ENCODE data around the gene GUCY1A2. TPM values are rescaled to one million over a fixed set of nuclear protein-coding genes. Genes with fewer than 3 reads are reported as not detected.

GUCY1A2 gene
- total and polyA plus RNA-seq, 2 donors (not counting 3 experiments of a cell fraction or from before 2014, with no cell fraction given) = 0.02 to 0.03 TPM

GRCh38 chr11:106728859-106729258 lies 289.4 kb downstream of the GUCY1A2 start:
- Histone ChIP-seq H4K20me1 (replicated peaks; ENCODE audit: control insufficient read depth, extremely low read depth, insufficient read depth, low read length) (no peaks in the 10 kb centered on the region), H3K4me1 (ENCODE audit: control insufficient read depth, extremely low read depth, insufficient read depth, low read length) (no peaks in the 10 kb centered on the region), H3K36me3 (ENCODE audit: control insufficient read depth in 2 of 2, extremely low read depth in 1 of 2, insufficient read depth in 2 of 2, low read length in 2 of 2) (no peaks in the 10 kb centered on the region), H3K4me3 (replicated peaks in 1 of 3; ENCODE audit: insufficient read depth in 1 of 3, low read depth in 1 of 3, low read length in 3 of 3) (no peak overlapping the region), H3K27ac (ENCODE audit: insufficient read depth, low read depth, low read length) (no peak overlapping the region), H3K9me1 (replicated peaks; ENCODE audit: control insufficient read depth, extremely low read depth, insufficient read depth, low read length) (no peaks in the 10 kb centered on the region), H3K27me3 (ENCODE audit: control insufficient read depth in 2 of 2, insufficient read depth in 2 of 2, low read length in 2 of 2) (no peaks in the 10 kb centered on the region), H3K79me2 (ENCODE audit: control insufficient read depth, insufficient read depth, low read length) (no peaks in the 10 kb centered on the region), H3K9me3 (replicated peaks; ENCODE audit: control insufficient read depth, insufficient read depth, low read length) (no peaks in the 10 kb centered on the region), H3K9ac (replicated peaks; ENCODE audit: extremely low read depth, insufficient read depth, low read length) (no peak overlapping the region), H3K4me2 (ENCODE audit: insufficient read depth, low read length) (no peak overlapping the region), H2AFZ (ENCODE audit: low read depth, low read length) (no peak overlapping the region)
- dilution Hi-C loops (cut with MboI; ENCODE audit: extremely low pct_ligation_motif_present, low sequenced_read_pairs) (no loop called here), intact Hi-C loops (cut with micrococcal nuclease) (no loop called here)
- FAIRE-seq (no peak), DNase-seq (ENCODE audit: low read depth, low spot score) (no peak)
- no TSS peak for BruUV-seq (replicated peaks)
- TF ChIP-seq EZH2 (IDR thresholded peaks at IDR 0.05; ENCODE audit: borderline replicate concordance, low read depth, low read length, severe bottlenecking) (no peak), POLR2A (IDR thresholded peaks at IDR 0.05; ENCODE audit: low read depth, low read length) (no peak), FOS (IDR thresholded peaks at IDR 0.05; ENCODE audit: borderline replicate concordance, insufficient read depth, low read length) (no peak), GATA2 (IDR thresholded peaks at IDR 0.05; ENCODE audit: insufficient read depth, insufficient read length, low read depth, low read length) (no peak), CTCF (IDR thresholded peaks at IDR 0.05; ENCODE audit: extremely low read depth in 1 of 2, insufficient read depth in 1 of 2, low read depth in 1 of 2, low read length in 2 of 2) (no peak)
- POLR2A ChIA-PET = no interaction called here
- CTCF ChIA-PET = no interaction called here

- no TSS peak for BruUV-seq (replicated peaks)
- Histone ChIP-seq H3K79me2 (ENCODE audit: control insufficient read depth, insufficient read depth, low read length) (no peaks in the 10 kb centered on the region), H3K27ac (ENCODE audit: insufficient read depth, low read depth, low read length) (no peak overlapping the region), H2AFZ (ENCODE audit: low read depth, low read length) (no peak overlapping the region), H3K9me3 (replicated peaks; ENCODE audit: control insufficient read depth, insufficient read depth, low read length) (no peaks in the 10 kb centered on the region), H3K9ac (replicated peaks; ENCODE audit: extremely low read depth, insufficient read depth, low read length) (no peak overlapping the region), H3K27me3 (ENCODE audit: control insufficient read depth in 2 of 2, insufficient read depth in 2 of 2, low read length in 2 of 2) (no peaks in the 10 kb centered on the region), H3K4me1 (ENCODE audit: control insufficient read depth, extremely low read depth, insufficient read depth, low read length) (no peaks in the 10 kb centered on the region), H4K20me1 (replicated peaks; ENCODE audit: control insufficient read depth, extremely low read depth, insufficient read depth, low read length) (no peaks in the 10 kb centered on the region), H3K9me1 (replicated peaks; ENCODE audit: control insufficient read depth, extremely low read depth, insufficient read depth, low read length) (no peaks in the 10 kb centered on the region), H3K36me3 (ENCODE audit: control insufficient read depth in 2 of 2, extremely low read depth in 1 of 2, insufficient read depth in 2 of 2, low read length in 2 of 2) (no peaks in the 10 kb centered on the region), H3K4me2 (ENCODE audit: insufficient read depth, low read length) (no peak overlapping the region), H3K4me3 (replicated peaks in 1 of 3; ENCODE audit: insufficient read depth in 1 of 3, low read depth in 1 of 3, low read length in 3 of 3) (no peak overlapping the region)
- dilution Hi-C loops (cut with MboI; ENCODE audit: extremely low pct_ligation_motif_present, low sequenced_read_pairs) = no loop called here
- ChIA-PET POLR2A (no interaction called here), CTCF (no interaction called here)
- intact Hi-C loops (cut with micrococcal nuclease) = no loop called here
- DNase-seq (ENCODE audit: low read depth, low spot score) (no peak), FAIRE-seq (no peak)
- TF ChIP-seq POLR2A (IDR thresholded peaks at IDR 0.05; ENCODE audit: low read depth, low read length) (no peak), MYC (IDR thresholded peaks at IDR 0.05; ENCODE audit: low read depth, low read length) (no peak), FOS (IDR thresholded peaks at IDR 0.05; ENCODE audit: borderline replicate concordance, insufficient read depth, low read length) (no peak), JUN (IDR thresholded peaks at IDR 0.05; ENCODE audit: borderline replicate concordance, insufficient read depth, insufficient read length, low read depth) (no peak)
- TF ChIP-seq, protein P1, sequence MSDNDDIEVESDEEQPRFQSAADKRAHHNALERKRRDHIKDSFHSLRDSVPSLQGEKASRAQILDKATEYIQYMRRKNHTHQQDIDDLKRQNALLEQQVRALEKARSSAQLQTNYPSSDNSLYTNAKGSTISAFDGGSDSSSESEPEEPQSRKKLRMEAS (IDR thresholded peaks at IDR 0.05; ENCODE audit: insufficient read depth, insufficient read length) = no peak
Observed at GRCh38 chr11:106728379-106728778, 289.9 kb downstream of the GUCY1A2 start.
